Stimulated activated memory B cell treated with anti-CD40 and anti-IgM and Interleukin-4, amounts not matched to agents 10 μg/mL and 1 μg/mL and 100 μg/mL, for 72 hours (primary cell): ENCODE data around the gene DR1.

Source experiments
- ATAC-seq: fragments of 150-1000 bp; cut with Tn5 transposase; 2 replicates; pipeline ENCODE4 v1.10.0; 2021
- H3K27ac Mint-ChIP-seq: one replicate; pipeline ENCODE4 v1.8.0; 2022; ENCODE audit warnings: mild to moderate bottlenecking, mixed read lengths
- H3K27me3 Mint-ChIP-seq: one replicate; pipeline ENCODE4 v1.8.0; 2022; ENCODE audit warnings: mixed read lengths
- H3K36me3 Mint-ChIP-seq: one replicate; pipeline ENCODE4 v1.8.0; 2022; ENCODE audit warnings: mixed read lengths
- H3K4me1 Mint-ChIP-seq: one replicate; pipeline ENCODE4 v1.8.0; 2022; ENCODE audit warnings: mixed read lengths
- H3K4me3 Mint-ChIP-seq: one replicate; pipeline ENCODE4 v1.8.0; 2022; ENCODE audit warnings: mild to moderate bottlenecking, moderate library complexity, mixed read lengths
- H3K9me3 Mint-ChIP-seq: one replicate; pipeline ENCODE4 v1.8.0; 2022; ENCODE audit warnings: mixed read lengths

Gene DR1

DNA sequence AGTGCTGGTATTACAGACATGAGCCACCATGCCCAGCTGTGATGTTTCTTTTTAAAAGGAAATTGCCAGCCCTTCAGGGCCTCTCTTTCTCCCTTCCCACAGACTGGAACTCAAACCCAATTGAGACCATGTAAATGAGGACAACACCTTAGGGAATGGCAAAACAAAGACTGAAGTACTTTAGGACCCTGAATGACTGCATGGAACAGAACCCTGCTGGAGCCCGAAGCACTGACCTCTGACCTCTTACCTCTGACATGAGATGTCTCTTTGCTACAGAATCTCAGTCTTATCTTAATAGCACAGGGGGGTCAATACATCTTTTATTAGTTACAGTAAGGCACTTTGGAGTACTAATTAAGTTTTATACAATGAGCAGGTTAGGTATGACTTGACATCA is 15.5 kb upstream of the DR1 start:
- no peaks in the 10 kb centered on the region for H3K4me1 Mint-ChIP-seq
- no peaks in the 10 kb centered on the region for H3K9me3 Mint-ChIP-seq
- ATAC-seq = no peak
- H3K4me3 Mint-ChIP-seq = no peak overlapping the region
- H3K27me3 Mint-ChIP-seq = no peaks in the 10 kb centered on the region
- peaks cover 6% of the 10 kb centered on the region for H3K36me3 Mint-ChIP-seq
- H3K27ac Mint-ChIP-seq = no peak overlapping the region

DNA sequence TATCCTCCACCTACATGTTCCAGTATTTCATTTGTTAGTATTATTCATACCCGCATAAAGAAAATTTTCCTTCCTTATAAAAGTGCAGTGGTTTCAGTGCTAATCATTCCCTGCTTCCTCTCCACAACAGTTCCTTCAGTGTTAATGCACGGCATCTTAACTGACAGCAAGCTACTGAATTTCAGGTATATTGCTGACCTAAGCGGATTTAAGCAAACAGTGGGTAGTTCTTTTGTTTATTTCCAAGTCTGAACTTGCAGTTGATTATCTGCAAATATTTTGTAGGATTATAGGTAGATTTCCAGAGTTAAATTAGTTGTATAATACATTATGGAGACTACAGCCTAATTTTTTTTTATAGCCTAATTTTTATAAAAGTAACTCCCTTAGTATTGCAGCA is 15.1 kb upstream of the DR1 start:
- no peak for ATAC-seq

GRCh38 chr1:93331412-93331811 is 14.3 kb upstream of the DR1 start:
- no peak overlapping the region for H3K27ac Mint-ChIP-seq
- H3K9me3 Mint-ChIP-seq = no peaks in the 10 kb centered on the region
- no peaks in the 10 kb centered on the region for H3K4me1 Mint-ChIP-seq
- H3K36me3 Mint-ChIP-seq = peaks cover 8% of the 10 kb centered on the region
- H3K4me3 Mint-ChIP-seq = no peak overlapping the region
- ATAC-seq = no peak
- no peaks in the 10 kb centered on the region for H3K27me3 Mint-ChIP-seq

More for the DNA sequence above, 15.1 kb upstream of the DR1 start:
- Mint-ChIP-seq H3K4me3 (no peak overlapping the region), H3K36me3 (peaks cover 6% of the 10 kb centered on the region), H3K27me3 (no peaks in the 10 kb centered on the region), H3K27ac (no peak overlapping the region), H3K4me1 (no peaks in the 10 kb centered on the region), H3K9me3 (no peaks in the 10 kb centered on the region)

- Mint-ChIP-seq H3K36me3 (peaks cover 12% of the 10 kb centered on the region), H3K27ac (no peak overlapping the region), H3K4me3 (no peak overlapping the region), H3K9me3 (no peaks in the 10 kb centered on the region), H3K27me3 (no peaks in the 10 kb centered on the region), H3K4me1 (no peaks in the 10 kb centered on the region)
- ATAC-seq = no peak
Measured at GRCh38 chr1:93332368-93332767, 13.3 kb upstream of the DR1 start.

DNA sequence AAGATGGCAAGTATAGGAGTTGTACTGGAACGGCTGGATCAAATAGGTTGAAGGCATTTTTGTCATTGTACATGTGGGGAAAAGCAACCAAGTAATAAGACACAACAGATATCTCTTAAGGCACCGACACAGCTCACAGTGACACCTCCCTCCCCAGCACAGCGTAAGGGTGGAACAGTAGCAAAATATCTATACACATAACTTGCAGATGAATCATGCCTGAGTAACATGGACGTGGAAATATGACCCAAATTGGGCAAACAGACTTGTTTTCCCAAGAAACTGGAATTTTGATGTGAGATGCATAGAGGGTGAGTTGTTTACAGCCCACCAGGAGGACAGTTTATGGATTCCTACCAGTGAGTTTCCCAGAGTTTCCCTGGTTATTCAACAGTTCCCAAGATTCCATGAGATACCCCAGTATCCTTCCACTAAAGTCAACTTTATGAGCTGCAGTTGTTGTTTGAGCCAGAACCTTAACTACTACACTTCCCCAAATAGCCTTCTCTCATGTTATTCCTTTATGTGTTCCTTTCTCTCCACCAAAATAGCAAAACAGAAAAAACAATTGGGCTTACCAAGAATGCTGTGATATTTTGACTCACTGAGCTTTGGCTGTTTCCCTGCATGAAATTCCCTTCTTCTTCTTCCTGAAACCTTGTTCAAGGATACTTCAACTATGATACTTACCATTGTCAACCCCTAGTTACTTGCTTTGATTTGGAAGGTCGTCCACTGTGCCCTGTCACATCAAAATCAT is 7.1 kb upstream of the DR1 start:
- Mint-ChIP-seq H3K27me3 (no peaks in the 10 kb centered on the region), H3K36me3 (peaks cover 21% of the 10 kb centered on the region), H3K27ac (no peak overlapping the region), H3K9me3 (no peaks in the 10 kb centered on the region), H3K4me3 (no peak overlapping the region), H3K4me1 (no peaks in the 10 kb centered on the region)
- ATAC-seq = no peak

- Mint-ChIP-seq H3K27ac (no peak overlapping the region), H3K4me1 (no peaks in the 10 kb centered on the region), H3K4me3 (no peak overlapping the region), H3K36me3 (peaks cover 21% of the 10 kb centered on the region), H3K9me3 (no peaks in the 10 kb centered on the region), H3K27me3 (no peaks in the 10 kb centered on the region)
- ATAC-seq = no peak
Measured at GRCh38 chr1:93339171-93339697, 6.5 kb upstream of the DR1 start.

GRCh38 chr1:93340090-93340489 is 5.6 kb upstream of the DR1 start:
- no peak for ATAC-seq
- Mint-ChIP-seq H3K36me3 (peaks cover 21% of the 10 kb centered on the region), H3K4me1 (no peaks in the 10 kb centered on the region), H3K27me3 (no peaks in the 10 kb centered on the region), H3K4me3 (no peak overlapping the region), H3K9me3 (no peaks in the 10 kb centered on the region), H3K27ac (no peak overlapping the region)

- no peaks in the 10 kb centered on the region for H3K27me3 Mint-ChIP-seq
- H3K36me3 Mint-ChIP-seq = peaks cover 5% of the 10 kb centered on the region
- H3K9me3 Mint-ChIP-seq = no peaks in the 10 kb centered on the region
- H3K4me3 Mint-ChIP-seq = no peak overlapping the region
- H3K27ac Mint-ChIP-seq = no peak overlapping the region
- ATAC-seq = no peak
- peaks cover 20% of the 10 kb centered on the region for H3K4me1 Mint-ChIP-seq
Measured at GRCh38 chr1:93344484-93344883, 1.2 kb upstream of the DR1 start.

DNA sequence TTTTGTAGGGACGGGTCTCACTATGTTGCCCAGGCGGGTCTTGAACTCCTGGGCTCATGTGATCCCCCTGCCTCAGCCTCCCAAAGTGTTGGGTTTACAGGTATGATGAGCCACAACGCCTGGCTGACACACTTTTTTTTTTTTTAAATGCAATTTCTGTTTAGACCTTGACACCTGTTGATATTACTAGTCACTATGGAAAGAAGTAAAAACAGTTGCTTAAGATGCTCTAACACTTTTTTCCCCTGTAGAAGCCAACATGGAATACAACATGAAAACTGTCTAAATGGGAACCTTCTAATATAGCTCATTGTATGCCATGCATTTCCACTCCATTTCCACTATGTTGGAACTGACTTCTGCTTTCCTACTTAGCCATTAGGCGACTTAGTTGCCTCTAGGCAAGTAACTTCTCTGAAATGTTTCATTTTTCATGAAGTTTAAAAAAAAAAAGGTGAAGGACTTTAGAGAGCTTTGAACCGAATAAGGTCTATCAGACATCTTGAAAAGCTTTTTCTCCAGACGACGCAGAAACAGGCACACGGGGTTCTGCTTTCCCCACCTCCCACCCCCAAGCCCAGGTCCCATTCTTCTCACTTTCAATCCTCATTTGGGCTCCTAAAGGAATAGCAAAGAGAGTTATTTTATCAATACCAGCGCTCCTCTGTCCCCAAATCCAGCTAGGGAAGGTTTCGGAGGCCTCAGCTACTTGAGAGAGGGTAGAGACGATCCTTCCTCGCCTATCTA is 648 bp upstream of the DR1 start:
- Mint-ChIP-seq H3K27ac (peak overlapping the region; percentile 96), H3K4me3 (peak overlapping the region; percentile 98), H3K9me3 (no peaks in the 10 kb centered on the region), H3K4me1 (peaks cover 26% of the 10 kb centered on the region), H3K27me3 (no peaks in the 10 kb centered on the region), H3K36me3 (peaks cover 5% of the 10 kb centered on the region)
- ATAC-seq = peak; percentile 24

DNA sequence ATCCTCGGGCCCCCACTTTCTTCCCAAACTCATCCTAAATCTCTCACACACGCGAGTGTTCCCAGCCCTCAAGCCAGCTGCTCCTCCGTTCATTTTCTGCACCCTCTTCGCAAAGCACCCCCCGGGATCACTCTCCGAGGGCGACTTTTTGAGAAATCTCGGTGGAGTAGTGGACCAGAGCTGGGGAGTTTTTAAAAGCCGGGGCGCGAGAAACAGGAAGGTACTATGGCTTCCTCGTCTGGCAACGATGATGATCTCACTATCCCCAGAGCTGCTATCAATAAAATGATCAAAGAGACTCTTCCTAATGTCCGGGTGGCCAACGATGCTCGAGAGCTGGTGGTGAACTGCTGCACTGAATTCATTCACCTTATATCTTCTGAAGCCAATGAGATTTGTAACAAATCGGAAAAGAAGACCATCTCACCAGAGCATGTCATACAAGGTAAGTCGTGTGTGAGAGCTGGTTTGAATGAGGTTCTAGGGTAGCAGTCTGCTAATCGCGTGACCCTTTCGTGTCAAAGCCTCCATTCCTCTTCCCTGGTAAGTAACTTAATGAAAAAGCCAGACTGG is 800 bp downstream of the DR1 start:
- peaks cover 5% of the 10 kb centered on the region for H3K36me3 Mint-ChIP-seq
- peak overlapping the region; percentile 98 for H3K4me3 Mint-ChIP-seq
- H3K4me1 Mint-ChIP-seq = peaks cover 30% of the 10 kb centered on the region
- ATAC-seq = peak; percentile 57
- peak overlapping the region; percentile 96 for H3K27ac Mint-ChIP-seq
- no peaks in the 10 kb centered on the region for H3K9me3 Mint-ChIP-seq
- no peaks in the 10 kb centered on the region for H3K27me3 Mint-ChIP-seq

GRCh38 chr1:93347334-93347899 is 1.7 kb downstream of the DR1 start:
- Mint-ChIP-seq H3K4me3 (peak overlapping the region; percentile 98), H3K36me3 (peaks cover 5% of the 10 kb centered on the region), H3K4me1 (peaks cover 35% of the 10 kb centered on the region), H3K9me3 (no peaks in the 10 kb centered on the region), H3K27ac (peak overlapping the region; percentile 96), H3K27me3 (no peaks in the 10 kb centered on the region)
- ATAC-seq = no peak

- Mint-ChIP-seq H3K36me3 (peaks cover 5% of the 10 kb centered on the region), H3K4me1 (peaks cover 35% of the 10 kb centered on the region)
Measured at GRCh38 chr1:93348104-93348728, 2.5 kb downstream of the DR1 start.

GRCh38 chr1:93349231-93350135 is 3.8 kb downstream of the DR1 start:
- Mint-ChIP-seq H3K36me3 (peaks cover 5% of the 10 kb centered on the region), H3K4me3 (peak overlapping the region; percentile 98), H3K27ac (no peak overlapping the region), H3K4me1 (peaks cover 35% of the 10 kb centered on the region), H3K9me3 (no peaks in the 10 kb centered on the region), H3K27me3 (no peaks in the 10 kb centered on the region)
- no peak for ATAC-seq

More at GRCh38 chr1:93348104-93348728, 2.5 kb downstream of the DR1 start:
- Mint-ChIP-seq H3K27me3 (no peaks in the 10 kb centered on the region), H3K27ac (no peak overlapping the region), H3K4me3 (peak overlapping the region; percentile 98), H3K9me3 (no peaks in the 10 kb centered on the region)
- no peak for ATAC-seq

- H3K27ac Mint-ChIP-seq = no peak overlapping the region
- H3K27me3 Mint-ChIP-seq = no peaks in the 10 kb centered on the region
- H3K4me3 Mint-ChIP-seq = peak overlapping the region; percentile 54
- no peak for ATAC-seq
- peaks cover 14% of the 10 kb centered on the region for H3K36me3 Mint-ChIP-seq
- peaks cover 37% of the 10 kb centered on the region for H3K4me1 Mint-ChIP-seq
- no peaks in the 10 kb centered on the region for H3K9me3 Mint-ChIP-seq
Measured at GRCh38 chr1:93350322-93350721, 4.6 kb downstream of the DR1 start.
